Measurements from ENCODE around the gene ANKRD36C.
"Not testable (repeated sequence)": the region's sequence is repeated elsewhere in the genome, so short reads cannot be mapped to it uniquely, and the experiment has no call there.

ANKRD36C gene

GRCh38 chr2:95867047-95867677 is 124.5 kb downstream of the ANKRD36C start:
- H3K4me3 ChIP-seq (replicated peaks; ENCODE audit: low read depth, low read length); H3K27me3 ChIP-seq (replicated peaks; ENCODE audit: control insufficient read depth, insufficient read depth, low read length); H3K36me3 ChIP-seq (ENCODE audit: control insufficient read depth, insufficient read depth, low read length); DNase-seq (ENCODE audit: extremely low read depth, insufficient read length): not testable (repeated sequence)

DNA sequence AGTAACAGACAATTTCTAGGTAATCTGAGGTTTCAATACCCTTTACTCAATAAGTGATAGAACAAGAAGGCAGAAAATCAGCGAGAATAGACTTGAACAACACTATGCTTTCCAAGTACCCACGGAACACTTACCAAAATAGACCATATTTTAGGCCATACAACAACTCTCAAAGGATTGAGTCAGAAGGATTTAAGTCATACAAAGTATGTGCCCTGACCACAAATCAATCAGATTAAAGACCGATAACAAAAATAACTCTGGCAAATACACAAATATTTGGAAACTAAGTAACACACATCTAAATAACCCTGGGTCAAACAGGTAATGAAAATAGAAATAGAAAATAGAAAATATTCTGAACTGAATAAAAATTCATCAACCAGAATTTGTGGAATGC is 129.5 kb downstream of the ANKRD36C start:
- not testable (repeated sequence) for H3K36me3 ChIP-seq (ENCODE audit: control insufficient read depth, insufficient read depth, low read length); H3K4me3 ChIP-seq (replicated peaks; ENCODE audit: low read depth, low read length); H3K27me3 ChIP-seq (replicated peaks; ENCODE audit: control insufficient read depth, insufficient read depth, low read length); DNase-seq (ENCODE audit: extremely low read depth, insufficient read length)

GRCh38 chr2:95836151-95836550 is 155.5 kb downstream of the ANKRD36C start:
- no peak for DNase-seq (ENCODE audit: extremely low read depth, insufficient read length)
- no peak overlapping the region for H3K4me3 ChIP-seq (replicated peaks; ENCODE audit: low read depth, low read length)
- peaks cover 1% of the 10 kb centered on the region for H3K36me3 ChIP-seq (ENCODE audit: control insufficient read depth, insufficient read depth, low read length)
- no peaks in the 10 kb centered on the region for H3K27me3 ChIP-seq (replicated peaks; ENCODE audit: control insufficient read depth, insufficient read depth, low read length)
- TF ChIP-seq, protein P1, sequence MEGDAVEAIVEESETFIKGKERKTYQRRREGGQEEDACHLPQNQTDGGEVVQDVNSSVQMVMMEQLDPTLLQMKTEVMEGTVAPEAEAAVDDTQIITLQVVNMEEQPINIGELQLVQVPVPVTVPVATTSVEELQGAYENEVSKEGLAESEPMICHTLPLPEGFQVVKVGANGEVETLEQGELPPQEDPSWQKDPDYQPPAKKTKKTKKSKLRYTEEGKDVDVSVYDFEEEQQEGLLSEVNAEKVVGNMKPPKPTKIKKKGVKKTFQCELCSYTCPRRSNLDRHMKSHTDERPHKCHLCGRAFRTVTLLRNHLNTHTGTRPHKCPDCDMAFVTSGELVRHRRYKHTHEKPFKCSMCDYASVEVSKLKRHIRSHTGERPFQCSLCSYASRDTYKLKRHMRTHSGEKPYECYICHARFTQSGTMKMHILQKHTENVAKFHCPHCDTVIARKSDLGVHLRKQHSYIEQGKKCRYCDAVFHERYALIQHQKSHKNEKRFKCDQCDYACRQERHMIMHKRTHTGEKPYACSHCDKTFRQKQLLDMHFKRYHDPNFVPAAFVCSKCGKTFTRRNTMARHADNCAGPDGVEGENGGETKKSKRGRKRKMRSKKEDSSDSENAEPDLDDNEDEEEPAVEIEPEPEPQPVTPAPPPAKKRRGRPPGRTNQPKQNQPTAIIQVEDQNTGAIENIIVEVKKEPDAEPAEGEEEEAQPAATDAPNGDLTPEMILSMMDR (IDR thresholded peaks at IDR 0.05; ENCODE audit: insufficient read depth, low read length, poor library complexity, severe bottlenecking) = no peak

- not testable (repeated sequence) for H3K27me3 ChIP-seq (replicated peaks; ENCODE audit: control insufficient read depth, insufficient read depth, low read length); H3K36me3 ChIP-seq (ENCODE audit: control insufficient read depth, insufficient read depth, low read length); H3K4me3 ChIP-seq (replicated peaks; ENCODE audit: low read depth, low read length); DNase-seq (ENCODE audit: extremely low read depth, insufficient read length)
Measured at GRCh38 chr2:95834077-95835013, 157.3 kb downstream of the ANKRD36C start.

DNA sequence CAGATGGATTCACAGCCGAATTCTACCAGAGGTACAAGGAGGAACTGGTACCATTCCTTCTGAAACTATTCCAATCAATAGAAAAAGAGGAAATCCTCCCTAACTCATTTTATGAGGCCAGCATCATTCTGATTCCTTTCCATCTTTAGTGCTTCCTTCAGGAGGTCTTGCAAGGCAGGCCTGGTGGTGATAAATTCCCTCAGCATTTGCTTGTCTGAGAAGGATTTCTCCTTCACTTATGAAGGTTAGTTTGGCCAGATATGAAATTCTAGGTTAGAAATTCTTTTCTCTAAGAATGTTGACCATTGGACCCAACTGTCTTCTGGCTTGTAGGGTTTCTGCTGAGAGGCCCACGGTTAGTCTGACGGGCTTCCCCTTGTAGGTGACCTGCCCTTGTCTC is 167.4 kb downstream of the ANKRD36C start:
- DNase-seq (ENCODE audit: extremely low read depth, insufficient read length); H3K27me3 ChIP-seq (replicated peaks; ENCODE audit: control insufficient read depth, insufficient read depth, low read length); H3K4me3 ChIP-seq (replicated peaks; ENCODE audit: low read depth, low read length); H3K36me3 ChIP-seq (ENCODE audit: control insufficient read depth, insufficient read depth, low read length): not testable (repeated sequence)

- DNase-seq (ENCODE audit: extremely low read depth, insufficient read length); H3K36me3 ChIP-seq (ENCODE audit: control insufficient read depth, insufficient read depth, low read length); H3K27me3 ChIP-seq (replicated peaks; ENCODE audit: control insufficient read depth, insufficient read depth, low read length); H3K4me3 ChIP-seq (replicated peaks; ENCODE audit: low read depth, low read length): not testable (repeated sequence)
Measured at GRCh38 chr2:95817521-95817920, 174.1 kb downstream of the ANKRD36C start.

DNA sequence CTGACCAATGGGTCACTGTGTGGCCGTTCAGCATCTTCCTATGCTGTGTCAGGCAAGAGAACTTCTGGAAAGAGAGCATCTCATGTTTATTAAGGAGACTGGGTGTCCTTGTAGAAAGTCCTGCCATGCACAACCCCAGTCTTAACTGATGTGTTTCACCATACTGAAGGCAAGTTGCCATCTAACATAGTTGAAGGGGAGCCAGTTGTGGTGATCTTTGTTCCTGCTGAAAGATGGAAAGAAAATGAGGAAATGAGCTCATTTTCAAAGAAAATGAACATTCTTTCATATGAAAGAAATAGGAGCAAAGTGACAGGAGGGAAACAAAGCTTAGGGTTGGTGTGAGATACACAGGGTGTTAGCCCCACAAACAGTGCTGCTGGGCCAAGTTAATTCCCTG is 178.3 kb downstream of the ANKRD36C start:
- H3K4me3 ChIP-seq (replicated peaks; ENCODE audit: low read depth, low read length); H3K36me3 ChIP-seq (ENCODE audit: control insufficient read depth, insufficient read depth, low read length); H3K27me3 ChIP-seq (replicated peaks; ENCODE audit: control insufficient read depth, insufficient read depth, low read length); DNase-seq (ENCODE audit: extremely low read depth, insufficient read length): not testable (repeated sequence)

DNA sequence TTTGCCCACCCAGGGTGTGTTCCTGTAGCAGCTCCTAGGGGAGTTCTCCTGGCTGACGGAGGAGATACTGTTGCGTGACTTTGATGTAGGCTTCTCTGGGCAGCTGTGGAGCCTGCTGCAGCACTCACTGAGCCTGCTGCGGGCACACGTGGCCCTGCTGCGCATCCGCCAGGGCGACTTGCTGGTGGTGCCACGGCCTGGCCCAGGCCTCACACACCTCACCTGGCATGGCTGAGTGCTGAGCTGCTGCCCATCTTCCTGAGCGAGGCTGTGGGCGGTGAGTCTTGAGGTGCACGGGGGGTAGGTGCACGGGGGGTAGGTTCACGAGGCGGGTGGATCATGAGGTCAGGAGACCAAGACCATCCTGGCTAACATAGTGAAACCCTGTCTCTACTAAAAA is 191.7 kb downstream of the ANKRD36C start:
- Histone ChIP-seq H3K4me3 (replicated peaks; ENCODE audit: low read depth, low read length) (no peak overlapping the region), H3K36me3 (ENCODE audit: control insufficient read depth, insufficient read depth, low read length) (no peaks in the 10 kb centered on the region), H3K27me3 (replicated peaks; ENCODE audit: control insufficient read depth, insufficient read depth, low read length) (no peaks in the 10 kb centered on the region)
- TF ChIP-seq, protein P1 (IDR thresholded peaks at IDR 0.05; ENCODE audit: insufficient read depth, low read length, poor library complexity, severe bottlenecking) = no peak
- no peak for DNase-seq (ENCODE audit: extremely low read depth, insufficient read length)

GRCh38 chr2:95799147-95799889 is 192.3 kb downstream of the ANKRD36C start:
- not testable (repeated sequence) for H3K27me3 ChIP-seq (replicated peaks; ENCODE audit: control insufficient read depth, insufficient read depth, low read length); H3K36me3 ChIP-seq (ENCODE audit: control insufficient read depth, insufficient read depth, low read length); H3K4me3 ChIP-seq (replicated peaks; ENCODE audit: low read depth, low read length); DNase-seq (ENCODE audit: extremely low read depth, insufficient read length)

DNA sequence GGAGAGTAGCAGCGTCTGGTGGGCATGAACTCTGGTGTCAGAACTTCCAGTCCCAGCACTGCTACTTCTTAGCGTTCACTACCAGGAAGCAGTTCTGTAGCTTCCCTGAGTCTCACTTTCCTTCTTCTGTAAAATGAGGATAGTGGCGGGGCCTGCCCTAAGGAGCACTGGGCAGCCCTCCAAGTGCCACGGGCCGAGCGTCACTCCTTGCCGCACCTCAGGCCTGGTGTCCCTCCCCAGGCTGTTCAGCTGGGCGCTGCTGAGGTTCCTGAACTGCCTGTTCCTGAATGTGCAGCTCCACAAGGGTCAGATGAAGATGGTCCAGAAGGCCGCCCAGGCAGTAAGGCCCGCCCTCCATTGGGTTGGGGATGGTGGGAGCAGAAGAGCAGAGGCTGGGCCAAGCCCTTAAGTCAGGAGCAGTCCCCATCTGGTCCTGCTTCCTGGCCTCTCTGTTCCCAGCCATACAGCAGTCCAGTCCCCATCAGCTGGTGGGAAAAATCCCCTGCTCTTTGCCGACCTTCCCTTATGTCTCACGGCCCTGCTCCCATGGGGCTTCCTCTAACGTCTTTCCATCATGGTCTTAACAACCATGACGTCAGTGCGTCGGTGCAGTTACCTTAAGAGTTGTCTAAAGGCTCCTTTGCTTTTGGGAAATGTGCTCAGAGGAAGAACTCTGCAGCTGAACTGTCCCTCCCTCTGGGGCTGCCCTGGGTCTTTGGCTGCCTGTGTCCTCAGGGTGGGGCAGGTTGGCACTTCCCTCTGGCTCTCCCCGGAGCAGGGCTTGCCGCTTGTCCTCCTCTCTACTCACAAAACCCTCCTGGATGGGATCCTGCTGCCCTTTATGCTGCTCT is 195.2 kb downstream of the ANKRD36C start:
- not testable (repeated sequence) for DNase-seq (ENCODE audit: extremely low read depth, insufficient read length); H3K4me3 ChIP-seq (replicated peaks; ENCODE audit: low read depth, low read length); H3K27me3 ChIP-seq (replicated peaks; ENCODE audit: control insufficient read depth, insufficient read depth, low read length); H3K36me3 ChIP-seq (ENCODE audit: control insufficient read depth, insufficient read depth, low read length)

DNA sequence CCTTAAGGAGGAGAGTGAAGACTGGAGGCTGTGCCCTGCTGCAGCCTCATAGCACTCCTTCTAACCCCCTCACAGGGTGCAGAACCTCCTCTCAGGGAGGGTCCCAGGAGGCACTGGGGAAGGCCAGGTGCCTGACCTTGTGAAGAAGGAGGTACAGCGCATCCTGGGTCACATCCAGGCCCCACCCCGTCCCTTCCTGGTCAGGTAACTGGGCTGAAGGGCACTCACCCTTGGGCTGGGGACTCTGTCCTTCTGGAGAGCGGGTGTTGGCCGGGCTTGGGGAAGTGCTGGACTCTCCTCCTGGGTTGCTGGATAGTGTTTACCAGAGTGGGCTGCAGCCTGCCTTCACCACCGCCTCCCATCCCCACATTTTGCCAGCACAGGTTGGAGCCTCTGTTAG is 197.7 kb downstream of the ANKRD36C start:
- H3K27me3 ChIP-seq (replicated peaks; ENCODE audit: control insufficient read depth, insufficient read depth, low read length); DNase-seq (ENCODE audit: extremely low read depth, insufficient read length); H3K36me3 ChIP-seq (ENCODE audit: control insufficient read depth, insufficient read depth, low read length); H3K4me3 ChIP-seq (replicated peaks; ENCODE audit: low read depth, low read length): not testable (repeated sequence)

Measured in GM06990 (cell line).